Measurements from ENCODE around the gene PHACTR2.

The PHACTR2 gene

GRCh38 chr6:143675946-143676345 lies 1.8 kb upstream of the PHACTR2 start:
- CTCF ChIA-PET: interaction anchor here (0.8 kb wide), 1 partner anchor 11 kb away, joined by 3 read pairs; no protein-coding TSS in a partner anchor

DNA sequence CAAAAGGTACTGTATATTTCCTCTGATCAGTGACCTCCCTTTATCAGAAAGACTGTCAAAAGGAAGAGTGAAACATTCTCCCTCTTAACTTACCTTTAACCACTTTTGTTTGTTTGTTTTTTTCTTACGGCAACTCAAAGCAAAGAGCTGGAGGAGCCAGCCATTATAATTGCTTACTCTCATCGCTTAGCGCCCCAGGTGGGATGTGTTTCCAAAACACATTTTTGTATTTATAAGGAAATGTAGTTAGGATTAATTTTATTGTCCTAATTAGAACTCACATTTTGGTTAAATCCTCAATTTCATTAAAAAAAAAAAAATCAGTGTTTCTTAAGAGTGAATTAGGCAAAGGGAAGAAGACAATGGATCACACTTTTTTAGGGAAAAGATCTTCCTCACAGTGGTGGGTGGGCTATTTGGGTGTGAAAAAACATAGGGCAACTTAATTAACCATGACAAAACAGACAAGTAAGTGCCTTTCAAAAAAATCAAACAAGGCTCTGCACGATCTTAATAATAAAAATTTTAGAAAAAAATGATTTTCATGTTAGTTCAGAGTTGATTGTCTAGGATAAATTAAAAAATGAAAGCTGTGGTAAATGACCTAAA lies 1.2 kb upstream of the PHACTR2 start:
- ChIA-PET POLR2A (no interaction called here), CTCF (interaction anchor here (0.8 kb wide), 1 partner anchor 10 kb away, joined by 3 read pairs; no protein-coding TSS in a partner anchor)
- DNase-seq (ENCODE audit: extremely low spot score): no peak
- TF ChIP-seq, protein P1, sequence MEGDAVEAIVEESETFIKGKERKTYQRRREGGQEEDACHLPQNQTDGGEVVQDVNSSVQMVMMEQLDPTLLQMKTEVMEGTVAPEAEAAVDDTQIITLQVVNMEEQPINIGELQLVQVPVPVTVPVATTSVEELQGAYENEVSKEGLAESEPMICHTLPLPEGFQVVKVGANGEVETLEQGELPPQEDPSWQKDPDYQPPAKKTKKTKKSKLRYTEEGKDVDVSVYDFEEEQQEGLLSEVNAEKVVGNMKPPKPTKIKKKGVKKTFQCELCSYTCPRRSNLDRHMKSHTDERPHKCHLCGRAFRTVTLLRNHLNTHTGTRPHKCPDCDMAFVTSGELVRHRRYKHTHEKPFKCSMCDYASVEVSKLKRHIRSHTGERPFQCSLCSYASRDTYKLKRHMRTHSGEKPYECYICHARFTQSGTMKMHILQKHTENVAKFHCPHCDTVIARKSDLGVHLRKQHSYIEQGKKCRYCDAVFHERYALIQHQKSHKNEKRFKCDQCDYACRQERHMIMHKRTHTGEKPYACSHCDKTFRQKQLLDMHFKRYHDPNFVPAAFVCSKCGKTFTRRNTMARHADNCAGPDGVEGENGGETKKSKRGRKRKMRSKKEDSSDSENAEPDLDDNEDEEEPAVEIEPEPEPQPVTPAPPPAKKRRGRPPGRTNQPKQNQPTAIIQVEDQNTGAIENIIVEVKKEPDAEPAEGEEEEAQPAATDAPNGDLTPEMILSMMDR (IDR thresholded peaks at IDR 0.05; ENCODE audit: control extremely low read depth, extremely low read depth, low read depth, missing control alignments): no peak

More at GRCh38 chr6:143675946-143676345, 1.8 kb upstream of the PHACTR2 start:
- POLR2A ChIA-PET: no interaction called here
- DNase-seq (ENCODE audit: extremely low spot score): no peak
- TF ChIP-seq, protein P1 (IDR thresholded peaks at IDR 0.05; ENCODE audit: control extremely low read depth, extremely low read depth, low read depth, missing control alignments): no peak

DNA sequence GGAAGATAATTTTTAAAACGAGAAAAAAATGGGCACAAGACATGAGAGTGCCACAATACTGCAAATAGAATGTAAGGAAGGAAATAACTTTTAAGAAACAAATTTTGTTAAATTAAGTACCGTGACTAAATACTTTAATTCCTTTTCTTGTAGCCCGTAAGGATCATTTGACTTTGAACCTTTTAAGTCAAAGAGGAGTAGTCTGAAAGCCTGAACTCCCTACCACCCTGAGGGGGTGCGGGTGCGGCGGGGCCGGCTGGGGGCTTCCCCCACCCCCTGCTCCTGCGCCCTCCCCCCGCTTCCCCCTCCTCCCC lies 231 bp upstream of the PHACTR2 start:
- TF ChIP-seq, protein P1 (IDR thresholded peaks at IDR 0.05; ENCODE audit: control extremely low read depth, extremely low read depth, low read depth, missing control alignments): no peak
- no peak for DNase-seq (ENCODE audit: extremely low spot score)
- POLR2A ChIA-PET: no interaction called here
- CTCF ChIA-PET: no interaction called here

- ChIA-PET CTCF (interaction anchor here (1.6 kb wide), 2 partner anchors 21 to 412 kb away, joined by 3 read pairs; no protein-coding TSS in a partner anchor), POLR2A (no interaction called here)
- TF ChIP-seq, protein P1 (IDR thresholded peaks at IDR 0.05; ENCODE audit: control extremely low read depth, extremely low read depth, low read depth, missing control alignments): no peak
- DNase-seq (ENCODE audit: extremely low spot score): no peak
These were observed 1.3 kb downstream of the PHACTR2 start for GRCh38 chr6:143679041-143679440.

DNA sequence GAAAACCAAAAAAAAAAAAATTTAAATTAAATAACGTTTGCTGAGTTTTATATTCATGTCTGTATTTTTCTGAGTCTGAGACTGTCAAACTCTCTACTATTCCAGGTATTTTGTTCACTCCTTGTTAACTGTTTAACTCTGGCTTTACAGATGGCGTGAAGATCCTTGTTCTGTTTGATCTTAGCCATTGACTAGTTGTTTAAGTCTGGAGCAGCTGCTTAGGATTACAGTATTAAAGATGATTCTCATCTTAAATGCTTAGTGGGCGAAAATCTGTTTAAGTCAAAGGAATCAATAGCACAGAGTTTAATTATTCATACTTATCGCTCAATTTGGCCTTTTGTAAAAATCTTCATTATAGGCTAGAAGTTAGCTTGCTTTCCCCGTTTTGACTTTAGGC lies 2.4 kb downstream of the PHACTR2 start:
- POLR2A ChIA-PET: no interaction called here
- CTCF ChIA-PET: interaction anchor here (1.6 kb wide), 2 partner anchors 22 to 411 kb away, joined by 3 read pairs; no protein-coding TSS in a partner anchor
- TF ChIP-seq, protein P1 (IDR thresholded peaks at IDR 0.05; ENCODE audit: control extremely low read depth, extremely low read depth, low read depth, missing control alignments): no peak
- DNase-seq (ENCODE audit: extremely low spot score): no peak

GRCh38 chr6:143682805-143683204 lies 5.0 kb downstream of the PHACTR2 start:
- POLR2A ChIA-PET: no interaction called here
- TF ChIP-seq, protein P1 (IDR thresholded peaks at IDR 0.05; ENCODE audit: control extremely low read depth, extremely low read depth, low read depth, missing control alignments): no peak
- CTCF ChIA-PET: no interaction called here
- DNase-seq (ENCODE audit: extremely low spot score): no peak
